Colonic mucosa (tissue), 4 donors: ENCODE measurements around the gene IL6ST. TPM values are rescaled to one million over a fixed set of nuclear protein-coding genes. Genes with fewer than 3 reads are reported as not detected.
"Not testable (repeated sequence)": the region's sequence is repeated elsewhere in the genome, so short reads cannot be mapped to it uniquely, and the experiment has no call there.

Source experiments
- DNase-seq: peaks from one replicate; pipeline ENCODE4 v3.0.0-alpha.2; 2020
- H3K27ac ChIP-seq: fragments of 200-600 bp; one replicate; pipeline ENCODE4 v1.8.0; 2021
- H3K27me3 ChIP-seq: fragments of 200-600 bp; one replicate; pipeline ENCODE4 v1.8.0; 2021
- H3K36me3 ChIP-seq: fragments of 200-600 bp; one replicate; pipeline ENCODE4 v1.8.0; 2021
- H3K4me1 ChIP-seq: fragments of 200-600 bp; one replicate; pipeline ENCODE4 v1.8.0; 2021; ENCODE audit warnings: mild to moderate bottlenecking
- H3K4me3 ChIP-seq: fragments of 200-600 bp; one replicate; pipeline ENCODE4 v1.8.0; 2021
- H3K9ac ChIP-seq, 2 donors: one replicate each; pipeline ENCODE4 v1.7.0; 2013; ENCODE audit warnings: control low read depth in 2 of 2, low read depth in 2 of 2, low read length in 2 of 2
- H3K9me3 ChIP-seq: fragments of 200-600 bp; one replicate; pipeline ENCODE4 v1.8.0; 2021
- intact Hi-C: fragments of 100-400 bp; cut with DNase I; formaldehyde crosslinking; loops from one replicate; pipeline ENCODE4 v1.14.1; 2022
- total RNA-seq, 2 donors: library from RNA; stranded (reverse); fragmentation: NEBNext Ultra II Directional in 1 of 2; extraction: Animal tissue kit (Norgen Biotek cat#: 25700) in 1 of 2; gene quantifications; one replicate each; pipeline ENCODE4 v1.2.1, GENCODE V29; 2021
- TF ChIP-seq, protein P1 (sequence below): fragments of 200-600 bp; IDR thresholded peaks from one replicate; pipeline ENCODE4 v1.8.0; 2022; ENCODE audit warnings: antibody characterized with exemption, mild to moderate bottlenecking
- donor health status: healthy.
- donor health status: DM: no; HTN: no; CAD: no.
- donor health status: DM: no; HTN: no; CAD: no.

The IL6ST gene
- total RNA-seq, 2 donors from 2014 or later, result 69.9 to 118 TPM

- H3K27ac ChIP-seq, result no peak overlapping the region
- TF ChIP-seq, protein P1, sequence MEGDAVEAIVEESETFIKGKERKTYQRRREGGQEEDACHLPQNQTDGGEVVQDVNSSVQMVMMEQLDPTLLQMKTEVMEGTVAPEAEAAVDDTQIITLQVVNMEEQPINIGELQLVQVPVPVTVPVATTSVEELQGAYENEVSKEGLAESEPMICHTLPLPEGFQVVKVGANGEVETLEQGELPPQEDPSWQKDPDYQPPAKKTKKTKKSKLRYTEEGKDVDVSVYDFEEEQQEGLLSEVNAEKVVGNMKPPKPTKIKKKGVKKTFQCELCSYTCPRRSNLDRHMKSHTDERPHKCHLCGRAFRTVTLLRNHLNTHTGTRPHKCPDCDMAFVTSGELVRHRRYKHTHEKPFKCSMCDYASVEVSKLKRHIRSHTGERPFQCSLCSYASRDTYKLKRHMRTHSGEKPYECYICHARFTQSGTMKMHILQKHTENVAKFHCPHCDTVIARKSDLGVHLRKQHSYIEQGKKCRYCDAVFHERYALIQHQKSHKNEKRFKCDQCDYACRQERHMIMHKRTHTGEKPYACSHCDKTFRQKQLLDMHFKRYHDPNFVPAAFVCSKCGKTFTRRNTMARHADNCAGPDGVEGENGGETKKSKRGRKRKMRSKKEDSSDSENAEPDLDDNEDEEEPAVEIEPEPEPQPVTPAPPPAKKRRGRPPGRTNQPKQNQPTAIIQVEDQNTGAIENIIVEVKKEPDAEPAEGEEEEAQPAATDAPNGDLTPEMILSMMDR, result no peak
- no peak overlapping the region for H3K4me3 ChIP-seq
- intact Hi-C loops, result no loop called here
- no peaks in the 10 kb centered on the region for H3K36me3 ChIP-seq
- DNase-seq, result no peak
- H3K9ac ChIP-seq, result no peak overlapping the region
- no peaks in the 10 kb centered on the region for H3K4me1 ChIP-seq
- no peaks in the 10 kb centered on the region for H3K27me3 ChIP-seq
- no peaks in the 10 kb centered on the region for H3K9me3 ChIP-seq
These were observed 24.8 kb upstream of the IL6ST start for GRCh38 chr5:56019306-56020272.

DNA sequence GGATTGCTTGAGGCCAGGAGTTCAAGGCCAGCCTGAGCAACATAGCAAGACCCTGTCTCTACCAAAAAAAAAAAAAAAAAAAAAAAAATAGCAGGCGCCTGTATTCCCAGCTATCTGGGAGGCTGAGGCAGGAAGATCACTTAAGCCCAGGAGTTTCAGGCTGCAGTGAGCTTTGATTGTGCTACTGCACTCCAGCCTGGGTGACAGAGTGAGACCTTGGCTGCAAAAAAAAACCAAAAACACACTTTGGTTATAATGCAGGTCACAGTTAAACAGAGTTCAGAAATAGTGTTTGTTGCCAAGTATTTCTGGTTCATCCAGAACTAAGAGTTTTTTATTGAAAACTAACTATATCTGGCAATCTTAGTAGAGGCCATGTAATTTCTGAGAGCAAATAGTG is 24.1 kb upstream of the IL6ST start:
- intact Hi-C loops, result no loop called here

DNA sequence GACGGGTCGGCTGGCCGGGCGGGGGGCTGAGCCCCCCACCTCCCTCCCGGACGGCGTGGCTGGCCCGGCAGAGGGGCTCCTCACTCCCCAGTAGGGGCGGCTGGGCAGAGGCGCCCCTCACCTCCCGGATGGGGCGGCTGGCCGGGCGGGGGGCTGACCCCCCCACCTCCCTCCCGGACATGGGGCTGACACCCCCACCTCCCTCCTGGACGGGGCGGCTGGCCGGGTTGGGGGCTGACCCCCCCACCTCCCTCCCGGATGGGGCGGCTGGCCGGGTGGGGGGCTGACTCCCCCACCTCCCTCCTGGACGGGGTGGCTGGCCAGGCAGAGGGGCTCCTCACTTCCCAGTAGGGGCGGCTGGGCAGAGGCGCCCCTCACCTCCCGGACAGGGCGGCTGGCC is 19.9 kb upstream of the IL6ST start:
- H3K9me3 ChIP-seq, H3K4me1 ChIP-seq, intact Hi-C loops, H3K27me3 ChIP-seq, H3K4me3 ChIP-seq, H3K27ac ChIP-seq, DNase-seq, H3K36me3 ChIP-seq, H3K9ac ChIP-seq: not testable (repeated sequence)

More for the DNA sequence above, 24.1 kb upstream of the IL6ST start:
- TF ChIP-seq, protein P1, result no peak
- H3K9me3 ChIP-seq, result no peaks in the 10 kb centered on the region
- no peaks in the 10 kb centered on the region for H3K27me3 ChIP-seq
- no peak for DNase-seq
- no peak overlapping the region for H3K4me3 ChIP-seq
- no peaks in the 10 kb centered on the region for H3K4me1 ChIP-seq
- H3K36me3 ChIP-seq, result no peaks in the 10 kb centered on the region
- H3K27ac ChIP-seq, result no peak overlapping the region
- no peak overlapping the region for H3K9ac ChIP-seq

DNA sequence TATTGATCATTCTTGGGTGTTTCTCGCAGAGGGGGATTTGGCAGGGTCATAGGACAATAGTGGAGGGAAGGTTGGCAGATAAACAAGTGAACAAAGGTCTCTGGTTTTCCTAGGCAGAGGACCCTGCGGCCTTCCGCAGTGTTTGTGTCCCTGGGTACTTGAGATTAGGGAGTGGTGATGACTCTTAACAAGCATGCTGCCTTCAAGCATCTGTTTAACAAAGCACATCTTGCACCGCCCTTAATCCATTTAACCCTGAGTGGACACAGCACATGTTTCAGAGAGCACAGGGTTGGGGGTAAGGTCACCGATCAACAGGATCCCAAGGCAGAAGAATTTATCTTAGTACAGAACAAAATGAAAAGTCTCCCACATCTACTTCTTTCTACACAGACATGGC is 19.2 kb upstream of the IL6ST start:
- H3K4me3 ChIP-seq, H3K27ac ChIP-seq, H3K36me3 ChIP-seq, H3K9me3 ChIP-seq, intact Hi-C loops, H3K4me1 ChIP-seq, H3K9ac ChIP-seq, DNase-seq, H3K27me3 ChIP-seq: not testable (repeated sequence)

DNA sequence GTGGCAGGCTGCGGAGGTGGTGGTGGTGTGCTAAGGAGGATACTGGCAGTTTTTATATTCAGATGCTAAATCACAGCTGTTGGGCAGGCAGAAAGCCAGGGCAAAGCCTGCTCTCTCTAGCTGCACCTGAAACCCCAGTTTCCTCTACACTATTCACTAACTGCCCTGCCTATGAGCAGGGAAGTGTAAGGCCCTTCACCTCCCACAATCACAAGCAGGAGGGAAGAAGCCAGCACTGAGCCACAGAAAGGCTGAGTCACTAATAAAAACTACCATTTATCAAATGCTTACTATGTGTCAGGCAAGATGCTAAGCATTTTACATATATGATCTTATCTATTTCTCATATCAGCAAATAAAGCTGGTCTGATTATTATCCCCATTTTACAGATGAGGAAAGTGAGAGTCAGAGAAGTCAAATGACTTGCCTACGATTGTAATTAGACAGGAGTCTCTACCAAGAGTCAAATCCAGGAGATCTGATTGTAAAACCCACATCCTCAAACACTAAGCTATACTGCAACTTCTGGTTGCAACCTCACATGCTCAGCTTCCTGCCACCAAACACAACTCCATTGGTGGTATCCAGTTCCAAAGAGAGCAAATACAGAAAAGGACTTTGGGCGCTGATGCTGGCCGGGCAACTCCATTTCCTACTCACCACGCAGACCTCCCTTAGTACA is 17.7 kb upstream of the IL6ST start:
- intact Hi-C loops, result no loop called here
- TF ChIP-seq, protein P1, result no peak
- Histone ChIP-seq H3K9me3 (no peaks in the 10 kb centered on the region), H3K36me3 (no peaks in the 10 kb centered on the region), H3K9ac (no peak overlapping the region), H3K27me3 (no peaks in the 10 kb centered on the region), H3K4me1 (no peaks in the 10 kb centered on the region), H3K27ac (peak overlapping the region; percentile 28), H3K4me3 (no peak overlapping the region)
- peak; percentile 32 for DNase-seq

- Histone ChIP-seq H3K9ac (no peak overlapping the region), H3K27me3 (no peaks in the 10 kb centered on the region), H3K27ac (peak overlapping the region; percentile 28), H3K4me3 (no peak overlapping the region), H3K36me3 (no peaks in the 10 kb centered on the region), H3K9me3 (no peaks in the 10 kb centered on the region), H3K4me1 (no peaks in the 10 kb centered on the region)
- no peak for DNase-seq
- TF ChIP-seq, protein P1, result no peak
- intact Hi-C loops, result no loop called here
These were observed 17.1 kb upstream of the IL6ST start for GRCh38 chr5:56011835-56012234.
